Renal cortex interstitium (tissue), 11 donors: Measurements from ENCODE around the gene OSBPL6. TPM values are rescaled to one million over a fixed set of nuclear protein-coding genes. Genes with fewer than 3 reads are reported as not detected.

Experiments
- DNase-seq, 11 donors: peaks; one replicate each; pipeline ENCODE4 v3.0.0-alpha.2; 2013; ENCODE audit warnings: low read depth in 9 of 11, low spot score in 4 of 11; ENCODE audit errors: extremely low read depth in 1 of 11
- polyA plus RNA-seq, 3 donors: library from polyadenylated mRNA; unstranded; fragments of 120-200 nt; gene quantifications; one replicate each; pipeline ENCODE4 v1.2.1, GENCODE V29; 2013; ENCODE audit not compliant: insufficient read length in 3 of 3

The OSBPL6 gene
- polyA plus RNA-seq, 3 donors: 6.1 to 7.6 (median 7.4) TPM

DNA sequence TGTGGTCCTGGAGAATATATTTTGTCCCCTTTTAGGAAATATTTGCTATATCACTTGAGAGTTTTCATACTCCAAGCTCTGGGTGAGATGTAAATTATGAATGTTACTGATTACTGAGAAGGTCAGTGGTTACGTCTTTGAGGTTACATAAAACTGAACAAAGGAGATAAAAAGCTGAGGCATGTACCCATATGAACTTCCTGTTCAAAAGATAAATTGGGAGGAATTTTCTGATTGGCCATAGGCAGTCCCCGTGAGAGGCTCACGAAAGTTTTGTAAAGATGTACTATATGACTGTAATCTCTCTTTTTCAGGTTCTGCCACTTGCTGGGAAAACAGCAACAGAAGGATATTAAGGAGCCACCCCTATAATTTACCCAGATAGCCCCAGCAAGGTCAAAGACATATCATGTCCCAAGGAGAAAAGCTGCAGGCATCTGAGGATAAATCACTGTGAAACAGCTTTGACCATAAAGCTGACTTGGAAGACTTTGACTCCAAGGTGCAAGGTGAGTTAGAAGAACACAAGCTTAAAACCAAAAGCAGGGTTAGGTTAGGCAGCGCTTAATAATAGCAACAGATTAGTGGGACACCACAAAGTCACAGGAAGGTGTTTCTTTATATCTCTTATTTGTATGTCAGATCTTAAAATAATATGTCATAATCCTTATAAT is 90.4 kb downstream of the OSBPL6 start:
- no peak for DNase-seq

DNA sequence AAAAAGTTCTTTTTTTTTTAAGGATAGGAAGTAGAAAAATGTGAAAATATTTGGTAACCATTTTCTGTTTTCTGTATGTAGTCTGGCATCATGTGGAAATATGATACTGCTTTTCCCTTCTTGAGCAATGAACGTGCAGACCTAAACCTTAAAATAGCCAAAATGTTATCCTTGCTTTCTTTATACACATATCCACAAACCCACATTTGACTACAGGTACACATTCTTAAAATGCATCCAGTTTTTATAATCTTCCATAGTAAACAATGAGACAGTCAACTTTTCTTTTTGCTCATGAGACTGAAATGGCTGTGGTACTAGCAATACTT is 90.9 kb downstream of the OSBPL6 start:
- DNase-seq: no peak

DNA sequence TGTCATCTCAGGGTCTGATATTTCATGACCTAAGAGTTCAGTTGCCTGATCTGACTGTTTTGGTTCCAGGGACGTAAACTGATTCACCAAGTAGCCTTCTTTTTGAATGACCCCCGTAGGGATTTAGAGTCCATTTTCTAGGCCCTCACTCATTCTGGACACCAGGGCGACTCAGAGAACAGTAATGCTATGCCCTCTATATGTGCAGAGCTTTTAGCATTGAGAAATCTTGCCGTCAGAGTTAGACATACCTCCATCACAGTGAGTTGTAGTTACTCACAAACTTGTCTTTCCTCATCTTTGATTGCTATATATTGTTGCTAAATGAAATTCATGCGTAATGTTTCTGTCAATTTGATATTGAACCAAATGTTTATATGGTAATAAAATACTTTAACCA is 92.3 kb downstream of the OSBPL6 start:
- no peak for DNase-seq

DNA sequence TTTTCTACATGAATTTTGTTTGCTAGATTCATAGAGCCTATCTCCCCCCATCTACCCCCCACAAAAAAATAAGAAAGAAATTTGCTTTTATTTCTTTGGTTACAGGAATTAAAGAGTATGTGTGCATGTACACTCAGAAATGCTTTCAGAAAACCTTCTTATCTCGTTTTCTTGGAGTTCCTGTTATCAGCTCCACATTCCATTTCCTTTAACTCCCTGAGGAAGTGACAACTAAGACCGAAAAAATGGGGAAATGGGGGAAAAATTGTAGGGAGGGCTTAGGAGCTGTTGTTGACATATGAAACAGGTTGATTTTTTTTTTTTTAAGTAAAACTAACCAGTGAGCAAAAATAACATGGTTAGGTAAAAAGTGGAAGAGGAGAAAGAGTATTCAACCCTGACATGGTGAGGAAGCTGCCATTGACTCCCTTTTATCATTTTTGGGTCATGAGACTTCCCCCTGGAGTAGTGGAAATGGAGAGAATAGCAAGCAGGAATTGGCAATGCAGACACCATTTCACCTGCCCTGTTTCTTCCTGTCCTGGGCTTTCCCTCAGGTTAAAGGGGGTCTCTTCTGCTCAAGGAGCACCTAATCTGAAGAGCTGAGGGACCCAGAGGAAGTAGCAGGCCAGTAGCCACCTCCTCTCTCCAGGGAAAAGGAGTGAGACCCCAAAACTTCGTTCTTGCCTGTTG is 93.5 kb downstream of the OSBPL6 start:
- no peak for DNase-seq

DNA sequence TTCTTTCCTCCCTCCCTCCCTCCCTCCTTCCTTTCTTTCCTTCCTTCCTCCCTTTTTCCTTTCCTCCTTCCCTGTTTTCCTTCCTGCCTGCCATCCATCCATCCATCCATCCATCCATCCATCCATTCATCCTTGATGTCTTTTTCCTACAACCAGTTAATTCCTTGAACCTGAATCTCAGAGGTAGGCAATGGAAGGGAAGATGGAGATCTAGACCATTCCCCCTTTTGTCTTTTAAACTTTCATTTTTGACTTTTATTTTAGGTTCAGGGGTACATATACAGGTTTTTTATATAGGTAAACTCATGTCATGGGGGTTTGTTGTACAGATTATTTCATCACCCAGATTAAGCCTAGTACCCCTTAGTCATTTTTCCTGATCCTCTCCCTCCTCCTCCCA is 97.4 kb downstream of the OSBPL6 start:
- no peak for DNase-seq

DNA sequence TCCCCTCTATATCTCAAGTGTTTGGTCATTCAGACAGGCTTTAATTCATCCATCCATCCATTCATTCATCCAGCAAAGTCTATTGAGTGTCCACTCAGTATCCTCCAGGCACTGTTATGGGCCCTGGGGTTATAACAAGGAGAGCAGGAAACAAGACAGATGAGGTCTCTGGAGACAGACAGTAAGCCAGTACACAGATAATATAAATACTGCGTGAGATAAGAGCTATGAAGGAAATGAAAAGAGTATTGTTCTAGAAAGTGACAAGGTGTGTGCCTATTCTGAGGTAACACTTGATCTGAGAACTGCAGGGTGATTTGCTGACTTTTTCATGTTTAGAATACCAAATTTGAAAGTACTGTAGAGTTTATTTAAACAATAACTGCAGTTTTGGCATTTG is 98.3 kb downstream of the OSBPL6 start:
- DNase-seq: no peak

DNA sequence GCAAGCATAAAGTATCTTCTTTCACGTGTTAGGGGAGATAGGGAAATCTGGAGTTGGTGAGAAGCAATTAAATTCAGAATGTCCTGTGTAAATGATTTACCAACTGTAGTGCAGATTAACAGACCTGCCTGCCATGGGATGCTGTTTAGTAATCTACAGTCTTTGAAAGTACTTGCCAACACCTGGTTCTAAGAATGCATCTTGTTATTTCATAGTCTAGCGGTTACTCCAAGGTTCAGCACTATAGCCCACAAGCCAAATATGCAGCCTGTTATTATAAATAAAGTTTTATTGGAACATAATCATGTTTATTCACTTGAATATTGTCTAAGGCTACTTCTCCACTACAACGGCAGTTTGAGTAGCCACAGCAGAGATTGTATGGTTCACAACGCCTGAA is 100.8 kb downstream of the OSBPL6 start:
- peak in 2 of 11 donors; percentile 34 to 35 for DNase-seq

DNA sequence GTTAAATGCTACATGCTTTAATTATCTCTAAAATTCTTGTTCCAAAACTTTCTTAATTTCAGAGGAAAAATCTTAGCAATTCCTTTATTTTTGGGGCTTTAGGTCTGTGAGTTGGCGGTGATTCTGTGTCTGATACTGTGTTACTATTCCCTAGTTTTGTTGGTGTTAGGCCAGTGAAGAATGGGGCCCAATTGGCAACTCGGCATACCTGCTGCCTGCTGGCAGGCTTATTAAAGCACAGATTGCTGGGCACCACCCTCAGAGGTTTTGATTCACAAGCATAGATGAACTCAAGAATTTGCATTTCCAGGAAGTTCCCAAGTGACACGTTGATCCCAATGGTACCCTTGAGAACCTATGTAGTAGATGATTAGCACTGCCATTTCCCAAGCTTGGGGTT is 101.6 kb downstream of the OSBPL6 start:
- no peak for DNase-seq

DNA sequence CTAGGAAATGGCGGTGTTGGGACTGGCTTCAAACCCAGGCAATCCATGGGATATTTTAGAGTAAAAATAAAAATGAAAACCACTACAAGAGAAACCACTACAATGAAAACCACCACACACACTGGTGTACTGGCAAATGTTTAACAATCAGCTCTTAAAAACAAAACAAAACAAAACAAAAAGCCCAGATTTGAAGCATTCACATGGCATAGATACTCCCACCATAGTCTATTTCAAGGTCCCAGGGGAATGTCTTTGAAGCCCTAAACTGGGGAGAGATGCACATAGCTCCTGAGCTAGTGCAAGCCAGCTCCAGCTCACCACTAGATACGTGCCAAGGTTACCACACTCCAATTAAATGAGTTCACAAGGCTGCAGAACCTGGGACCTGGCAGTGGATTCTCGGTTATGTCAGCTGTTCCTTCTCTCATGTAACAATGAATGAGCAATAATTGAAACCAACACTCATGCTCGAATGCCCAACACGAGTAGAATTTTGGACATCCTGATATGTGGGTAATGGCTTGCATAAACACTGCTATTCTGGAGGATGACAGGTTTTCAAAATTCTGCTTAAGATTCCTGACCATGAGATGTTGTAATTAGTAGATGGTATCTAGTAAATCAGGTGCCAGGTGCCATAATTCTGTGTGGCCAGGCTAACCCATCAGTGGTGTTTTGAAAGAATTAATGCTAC is 102.2 kb downstream of the OSBPL6 start:
- no peak for DNase-seq

DNA sequence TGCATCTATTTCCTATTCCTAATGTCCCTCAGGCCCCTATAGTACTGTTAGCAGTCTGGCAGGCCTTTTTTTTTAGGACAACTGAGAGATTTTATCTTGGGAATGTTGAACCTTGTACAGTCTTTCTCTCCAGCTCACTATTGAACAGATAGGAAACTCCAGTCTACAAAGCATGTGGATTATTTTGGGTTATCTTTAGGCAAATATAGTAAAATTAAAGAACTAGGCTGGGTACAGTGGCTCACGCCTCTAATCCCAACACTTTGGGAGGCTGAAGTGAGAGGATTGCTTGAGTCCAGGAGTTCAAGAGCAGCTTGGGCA is 102.7 kb downstream of the OSBPL6 start:
- no peak for DNase-seq

DNA sequence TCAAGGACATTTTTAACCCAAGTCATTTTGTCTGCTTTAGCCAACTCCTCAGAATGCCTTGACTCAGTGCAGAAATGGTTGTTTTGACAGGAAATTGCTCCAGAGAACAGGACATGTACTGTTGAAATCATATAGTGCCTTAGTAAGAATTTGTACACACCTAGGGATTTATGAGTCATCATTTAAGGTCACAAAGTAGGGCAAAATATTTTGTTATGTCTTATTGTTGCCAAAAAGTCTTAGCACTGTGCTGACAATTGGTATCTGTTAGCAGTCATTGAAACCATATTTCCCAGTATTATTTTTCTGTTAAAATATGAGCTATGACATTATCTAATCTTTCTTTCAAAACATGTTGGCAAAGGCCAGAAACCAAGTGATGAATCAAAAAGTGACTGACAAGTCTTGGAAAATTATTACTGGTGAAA is 104.5 kb downstream of the OSBPL6 start:
- DNase-seq: no peak

DNA sequence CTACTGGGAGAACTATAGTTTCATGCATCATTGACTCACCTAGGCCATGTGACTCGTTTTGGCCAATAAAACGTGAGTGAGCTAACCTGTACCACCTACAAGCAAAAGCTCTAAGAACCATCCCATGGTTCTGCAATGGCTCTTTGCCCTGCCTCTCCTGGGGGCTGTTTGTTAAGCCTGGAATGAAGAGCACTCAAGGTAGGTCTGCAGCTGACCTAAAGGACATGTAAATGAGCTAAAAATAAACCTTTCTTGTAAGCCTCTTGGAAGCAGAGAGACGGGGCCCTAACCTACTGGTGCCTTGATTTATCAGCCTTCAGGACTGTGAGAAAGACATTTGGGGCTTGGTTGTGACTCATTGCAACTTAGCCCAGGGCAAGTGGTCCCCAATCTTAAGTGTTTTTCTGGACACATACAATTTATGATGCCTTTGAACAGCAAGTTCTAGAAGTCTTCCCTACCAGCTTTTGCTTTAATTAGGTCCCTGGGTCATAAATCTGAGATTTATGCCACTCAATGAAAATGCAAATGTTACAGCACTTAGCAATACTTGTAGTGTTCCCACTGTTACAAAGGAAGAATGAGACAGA is 107.4 kb downstream of the OSBPL6 start:
- DNase-seq: no peak

DNA sequence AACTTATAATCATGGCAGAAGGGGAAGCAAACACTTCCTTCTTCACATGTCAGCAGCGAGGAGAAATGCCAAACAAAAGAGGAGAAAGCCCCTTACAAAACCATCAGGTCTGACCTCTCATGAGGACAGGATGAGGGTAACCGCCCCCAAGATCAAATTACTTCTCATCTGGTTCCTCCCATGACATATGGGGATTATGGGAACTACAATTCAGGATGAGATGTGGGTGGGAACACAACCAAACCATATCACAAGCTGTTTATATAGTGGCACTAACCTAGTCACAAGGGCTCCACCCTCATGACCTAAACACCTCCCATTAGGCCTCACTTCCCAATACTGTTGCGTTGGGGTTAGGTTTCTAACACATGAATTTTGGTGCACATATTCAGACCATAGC is 110.0 kb downstream of the OSBPL6 start:
- no peak for DNase-seq

DNA sequence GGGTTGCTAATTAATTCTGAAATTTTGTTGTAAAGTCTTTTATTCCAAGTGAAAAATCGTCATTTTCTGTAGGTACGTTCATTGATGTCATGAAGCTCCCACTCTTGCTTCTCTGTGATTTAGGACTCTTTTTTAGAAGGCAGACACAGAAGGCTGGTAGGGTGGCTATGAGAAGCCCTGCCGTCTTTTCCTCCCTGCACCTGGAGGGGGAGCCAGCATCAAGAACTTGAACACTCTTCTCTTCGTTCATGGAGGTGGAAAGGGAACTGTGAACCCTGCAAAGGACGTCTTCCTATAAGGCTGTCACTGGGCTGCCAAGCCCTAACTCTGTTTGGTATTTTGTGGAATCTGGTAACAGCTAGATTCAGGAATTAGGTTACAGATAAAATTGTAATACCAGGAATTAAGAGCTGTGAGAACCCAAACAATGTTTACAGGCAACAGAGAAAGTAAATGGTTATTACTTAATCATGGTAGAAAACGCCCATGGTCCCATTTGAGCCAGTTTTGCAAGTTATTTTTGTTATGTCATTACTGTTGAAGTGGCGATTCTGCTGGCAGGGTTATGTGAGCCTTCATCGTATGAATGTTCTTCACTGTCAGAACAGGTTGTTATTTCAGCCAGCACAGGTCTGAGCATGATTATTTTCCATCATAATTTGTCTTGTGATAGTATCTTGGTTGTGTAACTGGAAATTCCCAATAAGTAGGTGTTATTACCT is 112.2 kb downstream of the OSBPL6 start:
- peak in 2 of 11 donors; percentile 17 to 35 for DNase-seq

DNA sequence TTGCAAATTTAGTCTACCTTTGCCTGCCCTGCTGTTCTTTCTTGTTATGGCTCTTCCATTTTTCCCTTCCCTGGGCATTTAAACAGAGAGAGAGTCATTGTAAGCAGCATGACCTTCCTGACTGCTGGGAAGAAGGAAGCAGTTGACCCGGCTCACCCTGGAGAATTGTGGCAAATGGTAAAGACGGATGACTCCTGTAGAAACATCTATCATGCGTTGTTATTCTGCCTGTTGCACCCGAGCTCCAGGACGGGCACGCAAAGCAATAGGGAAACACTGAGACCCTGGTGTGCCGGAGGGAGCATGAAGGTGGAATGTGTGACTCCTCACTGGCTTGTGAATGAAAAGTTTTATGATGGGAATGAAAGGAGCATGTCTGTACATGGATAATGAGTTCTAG is 113.3 kb downstream of the OSBPL6 start:
- no peak for DNase-seq

DNA sequence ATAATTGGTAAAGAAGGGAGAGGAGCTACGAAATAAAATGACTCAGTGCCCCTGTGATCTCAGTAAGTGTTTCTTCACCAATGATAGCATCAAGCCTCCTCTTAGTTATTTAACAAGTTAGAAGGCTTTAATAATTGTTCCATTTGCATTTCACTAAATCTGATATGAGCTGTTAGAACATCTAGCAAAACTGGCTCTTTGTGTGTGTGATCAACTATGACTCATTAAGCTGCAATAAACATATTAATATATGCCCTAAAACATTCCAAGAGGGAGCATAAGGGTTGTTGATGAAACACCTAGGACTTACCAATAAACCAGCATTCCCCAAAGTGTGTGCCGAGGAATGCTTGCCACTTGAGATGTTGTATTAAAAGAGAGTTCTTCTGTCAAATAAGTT is 115.2 kb downstream of the OSBPL6 start:
- no peak for DNase-seq

DNA sequence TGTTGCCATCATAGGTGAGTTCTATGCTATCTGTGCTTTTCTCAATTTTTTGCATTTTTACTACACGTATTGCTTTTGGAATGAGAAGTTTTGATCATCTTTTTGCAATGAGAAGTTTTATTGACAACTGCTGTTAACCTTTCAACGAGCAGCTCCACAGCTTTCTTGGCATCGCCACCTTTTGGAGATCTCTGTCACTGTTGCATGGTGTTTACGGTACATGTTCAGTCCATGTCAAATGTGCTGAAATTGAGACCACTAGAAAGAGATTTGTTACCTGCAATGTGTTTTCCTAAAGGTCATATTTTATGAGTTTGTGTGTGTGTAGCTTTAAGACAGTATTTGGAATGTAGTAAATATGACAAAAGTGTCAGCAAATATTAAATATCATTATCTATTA is 120.8 kb downstream of the OSBPL6 start:
- no peak for DNase-seq

DNA sequence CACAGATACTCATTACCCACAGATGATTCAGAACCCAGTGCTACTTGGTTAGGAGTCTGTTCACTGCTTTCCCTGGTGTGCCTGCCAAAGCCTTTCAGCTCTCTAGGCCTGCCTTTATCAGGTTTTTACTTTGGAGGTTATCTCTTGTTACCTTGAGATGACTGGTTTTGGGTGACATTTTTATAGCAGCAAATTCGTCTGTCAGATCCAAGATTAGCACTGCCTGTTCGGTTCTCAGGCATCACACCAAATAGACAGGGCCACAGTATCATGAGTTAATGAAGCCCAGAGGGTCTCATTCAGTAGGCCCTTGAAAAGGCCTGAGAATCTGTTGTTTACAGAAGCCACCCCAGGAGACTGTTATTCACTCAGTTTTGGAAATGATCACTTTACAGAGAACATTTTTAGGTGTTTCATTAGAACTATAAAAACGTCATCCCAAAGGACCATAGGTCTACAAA is 121.2 kb downstream of the OSBPL6 start:
- DNase-seq: no peak

DNA sequence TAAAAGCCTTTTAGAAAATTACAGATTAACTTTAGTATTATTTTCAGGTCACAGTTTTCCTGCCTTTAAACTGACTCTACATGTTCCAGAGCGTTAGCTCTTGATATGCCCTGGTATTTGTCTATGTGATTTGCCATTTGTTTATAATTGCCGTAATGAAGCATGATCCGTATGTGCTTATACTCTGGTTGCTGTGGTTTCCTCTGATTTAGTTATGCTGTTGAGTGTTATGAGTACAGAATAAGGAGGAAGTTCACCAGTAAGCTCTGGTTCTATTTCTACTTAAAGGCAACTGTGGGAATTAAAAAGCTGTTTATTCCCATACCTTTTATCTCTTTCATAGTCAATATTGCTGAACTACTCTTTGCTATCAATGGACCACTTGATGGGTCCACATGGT is 123.5 kb downstream of the OSBPL6 start:
- DNase-seq: no peak
